GM23248 (cell line): ENCODE measurements around the gene RAB8A. TPM values are rescaled to one million over a fixed set of nuclear protein-coding genes. Genes with fewer than 3 reads are reported as not detected.

Experiments used
- DNase-seq: peaks from one replicate; pipeline ENCODE4 v3.0.0-alpha.2; 2015
- H2AFZ ChIP-seq: fragments of 200-600 bp; sonication (generic); 2 replicates; pipeline ENCODE4 v1.6.1; 2016; ENCODE audit warnings: antibody characterized with exemption
- H3F3A ChIP-seq: fragments of 200-600 bp; sonication (generic); 2 replicates; pipeline ENCODE4 v1.6.1; 2016; ENCODE audit warnings: mild to moderate bottlenecking, antibody characterized with exemption, mixed run types; ENCODE audit not compliant: insufficient read depth
- H3K27ac ChIP-seq: fragments of 200-600 bp; sonication (generic); 2 replicates; pipeline ENCODE4 v1.5.1; 2016; ENCODE audit warnings: mild to moderate bottlenecking
- H3K27me3 ChIP-seq: fragments of 200-600 bp; sonication (generic); replicated peaks from 2 replicates; pipeline ENCODE4 v1.6.1; 2016; ENCODE audit warnings: mild to moderate bottlenecking; ENCODE audit not compliant: insufficient read depth
- H3K36me3 ChIP-seq: fragments of 200-600 bp; sonication (generic); 2 replicates; pipeline ENCODE4 v1.6.1; 2016; ENCODE audit warnings: low read depth, mild to moderate bottlenecking
- H3K4me1 ChIP-seq: fragments of 200-600 bp; sonication (generic); 2 replicates; pipeline ENCODE4 v1.6.1; 2016; ENCODE audit warnings: mild to moderate bottlenecking; ENCODE audit not compliant: insufficient read depth
- H3K4me2 ChIP-seq: fragments of 200-600 bp; sonication (generic); one replicate; pipeline ENCODE4 v1.6.1; 2016; ENCODE audit warnings: mild to moderate bottlenecking; ENCODE audit not compliant: unreplicated experiment
- H3K4me3 ChIP-seq: fragments of 200-600 bp; sonication (generic); 2 replicates; pipeline ENCODE4 v1.5.1; 2016; ENCODE audit warnings: mild to moderate bottlenecking
- H3K79me2 ChIP-seq: fragments of 200-600 bp; sonication (generic); 2 replicates; pipeline ENCODE4 v1.6.1; 2016; ENCODE audit warnings: mild to moderate bottlenecking; ENCODE audit not compliant: insufficient read depth
- H3K9ac ChIP-seq: fragments of 200-600 bp; sonication (generic); 2 replicates; pipeline ENCODE4 v1.6.1; 2016; ENCODE audit warnings: mild to moderate bottlenecking
- H3K9me2 ChIP-seq: fragments of 200-600 bp; sonication (generic); 2 replicates; pipeline ENCODE4 v1.6.1; 2016; ENCODE audit warnings: mixed run types, mild to moderate bottlenecking, moderate library complexity; ENCODE audit not compliant: insufficient read depth
- H3K9me3 ChIP-seq: fragments of 200-600 bp; sonication (generic); one replicate; pipeline ENCODE4 v1.6.1; 2017; ENCODE audit warnings: low read depth
- H4K20me1 ChIP-seq: fragments of 200-600 bp; sonication (generic); 2 replicates; pipeline ENCODE4 v1.6.0; 2016; ENCODE audit not compliant: insufficient read depth
- EZH2 ChIP-seq: fragments of 200-600 bp; sonication (generic); IDR thresholded peaks from 2 replicates; pipeline ENCODE4 v1.6.1; 2018; ENCODE audit warnings: antibody characterized with exemption, mild to moderate bottlenecking; ENCODE audit not compliant: insufficient read depth, poor library complexity, severe bottlenecking
- EZH2phosphoT487 ChIP-seq: fragments of 200-600 bp; sonication (generic); IDR thresholded peaks from 2 replicates; pipeline ENCODE4 v1.6.1; 2018; ENCODE audit warnings: antibody characterized with exemption, moderate library complexity, mild to moderate bottlenecking, low read depth; ENCODE audit not compliant: insufficient read depth
- WGBS, 2 experiments: methylation state at CpG; one replicate each; pipeline ENCODE4 v1.1.6; 2015 to 2017; ENCODE audit warnings: low lambda C conversion rate in 2 of 2, low coverage in 1 of 2; ENCODE audit errors: missing lambda C conversion rate in 2 of 2; 5-methylcytosine and 5-hydroxymethylcytosine counted together
- in situ Hi-C: fragments of 300-500 bp; cut with MboI; formaldehyde crosslinking; loops from 2 replicates; pipeline ENCODE4 v1.15.0; 2020
- polyA plus RNA-seq: library from polyadenylated mRNA; unstranded; fragments of >200 nt; fragmentation: Nextera tagmentation; extraction: Ambion mirVana; gene quantifications from 2 replicates; pipeline ENCODE4 v1.2.1, GENCODE V29; 2016
- total RNA-seq: library from RNA; depleted of rRNA; stranded (reverse); fragments of >200 nt; shearing (Covaris generic); gene quantifications from 2 replicates; pipeline ENCODE4 v1.2.3, GENCODE V29; 2014

The RAB8A gene
- total and polyA plus RNA-seq, 2 experiments from 2014 or later: 42.6 to 112 TPM

- DNase-seq: no peak
- Histone ChIP-seq H2AFZ (no peak overlapping the region), H3K36me3 (peaks cover 98% of the 10 kb centered on the region), H3K9me2 (no peaks in the 10 kb centered on the region), H3F3A (peaks cover 97% of the 10 kb centered on the region), H3K79me2 (peaks cover 85% of the 10 kb centered on the region), H3K27me3 (no peaks in the 10 kb centered on the region), H3K4me2 (no peak overlapping the region), H3K27ac (peak overlapping the region; percentile 59), H3K9ac (no peak overlapping the region), H3K4me1 (0 out of 2 replicates have a peak, but pooled peaks cover 5% of the 10 kb centered on the region), H3K4me3 (no peak overlapping the region), H4K20me1 (peaks cover 8% of the 10 kb centered on the region; the same call in 1 of the 2 replicates), H3K9me3 (no peaks in the 10 kb centered on the region)
- in situ Hi-C loops: no loop called here
- WGBS, 2 experiments: 75 to 79% methylated on average over 10 of the region's 10 CpGs
- TF ChIP-seq EZH2phosphoT487 (no peak), EZH2 (no peak)
Measured at GRCh38 chr19:16094360-16095070, 17.2 kb upstream of the RAB8A start.

DNA sequence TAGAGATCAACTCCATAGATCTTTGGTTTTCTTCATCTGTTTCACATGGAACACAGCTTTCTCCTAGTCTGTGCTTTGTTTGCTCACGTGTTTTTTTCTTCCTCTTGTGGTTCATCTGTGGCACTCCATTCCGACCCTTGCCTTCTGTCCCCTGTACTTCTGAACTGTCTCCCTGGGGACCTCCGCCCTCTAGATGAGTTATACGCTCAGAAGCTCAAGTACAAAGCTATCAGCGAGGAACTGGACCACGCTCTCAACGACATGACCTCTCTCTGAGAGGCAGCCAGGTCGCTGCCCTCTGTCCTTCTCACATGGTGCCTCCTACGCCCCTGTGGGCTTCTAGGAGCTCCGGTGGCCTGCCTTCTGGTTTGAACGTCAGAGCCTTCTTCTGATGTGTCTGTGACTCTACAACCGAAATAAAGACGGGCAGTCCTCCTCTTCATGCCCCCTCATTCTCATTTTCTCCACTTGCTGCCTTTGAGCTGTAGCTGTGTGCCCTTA, 16.6 kb upstream of the RAB8A start:
- Histone ChIP-seq H3K4me3 (no peak overlapping the region), H3K36me3 (peaks cover 98% of the 10 kb centered on the region), H3K9me3 (no peaks in the 10 kb centered on the region), H3K4me2 (no peak overlapping the region), H3F3A (peaks cover 97% of the 10 kb centered on the region), H4K20me1 (peaks cover 8% of the 10 kb centered on the region; the same call in 1 of the 2 replicates), H3K9ac (no peak overlapping the region), H3K4me1 (0 out of 2 replicates have a peak, but pooled peaks cover 5% of the 10 kb centered on the region), H3K27me3 (no peaks in the 10 kb centered on the region), H3K9me2 (no peaks in the 10 kb centered on the region), H3K27ac (peak overlapping the region; percentile 59), H2AFZ (no peak overlapping the region), H3K79me2 (peaks cover 78% of the 10 kb centered on the region)
- in situ Hi-C loops: no loop called here
- no peak for DNase-seq
- WGBS, 2 experiments: 80 to 85% methylated on average over 13 of the region's 13 CpGs
- TF ChIP-seq EZH2phosphoT487: no peak
- no peak for TF ChIP-seq EZH2

DNA sequence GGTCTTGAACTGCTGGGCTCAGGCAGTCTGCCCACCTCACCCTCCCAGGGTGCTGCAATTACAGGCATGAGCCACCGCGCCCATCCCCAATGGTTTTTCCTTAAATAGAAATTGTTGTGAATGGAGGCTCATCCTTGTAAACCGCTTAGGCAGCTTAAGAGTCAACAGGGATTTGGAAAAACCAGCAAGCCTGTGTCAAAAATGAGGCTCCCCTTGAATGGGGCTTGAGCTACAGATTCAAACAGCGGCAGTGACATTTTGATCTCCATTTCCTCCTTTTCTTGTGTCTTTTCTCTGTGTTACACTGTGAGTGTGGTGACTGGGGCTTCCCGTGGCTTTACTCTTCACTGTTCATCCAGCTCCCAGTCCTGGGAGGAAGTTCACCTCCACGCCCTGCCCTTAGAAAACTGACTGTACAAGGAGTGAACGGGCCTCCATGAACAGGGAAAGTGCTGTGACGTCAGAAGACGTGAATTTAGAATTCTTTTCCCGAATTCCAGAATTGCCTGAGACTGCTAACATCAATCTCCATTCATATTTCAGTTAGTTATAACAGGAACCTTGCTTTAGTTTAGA, 15.3 kb upstream of the RAB8A start:
- peaks cover 98% of the 10 kb centered on the region for H3K36me3 ChIP-seq
- H3K9me3 ChIP-seq: no peaks in the 10 kb centered on the region
- no peak overlapping the region for H3K4me2 ChIP-seq
- H3K4me1 ChIP-seq: 0 out of 2 replicates have a peak, but pooled peaks cover 5% of the 10 kb centered on the region
- H3K79me2 ChIP-seq: peaks cover 71% of the 10 kb centered on the region
- H3K9ac ChIP-seq: no peak overlapping the region
- H3K27me3 ChIP-seq: no peaks in the 10 kb centered on the region
- in situ Hi-C loops: no loop called here
- TF ChIP-seq EZH2phosphoT487 (no peak), EZH2 (no peak)
- peaks cover 8% of the 10 kb centered on the region; the same call in 1 of the 2 replicates for H4K20me1 ChIP-seq
- peaks cover 97% of the 10 kb centered on the region for H3F3A ChIP-seq
- peak overlapping the region; percentile 30 for H3K27ac ChIP-seq
- H3K4me3 ChIP-seq: no peak overlapping the region
- no peak for DNase-seq
- 72% methylated on average over 10 of the region's 10 CpGs for WGBS, 2 experiments
- no peak overlapping the region for H2AFZ ChIP-seq
- no peaks in the 10 kb centered on the region for H3K9me2 ChIP-seq

DNA sequence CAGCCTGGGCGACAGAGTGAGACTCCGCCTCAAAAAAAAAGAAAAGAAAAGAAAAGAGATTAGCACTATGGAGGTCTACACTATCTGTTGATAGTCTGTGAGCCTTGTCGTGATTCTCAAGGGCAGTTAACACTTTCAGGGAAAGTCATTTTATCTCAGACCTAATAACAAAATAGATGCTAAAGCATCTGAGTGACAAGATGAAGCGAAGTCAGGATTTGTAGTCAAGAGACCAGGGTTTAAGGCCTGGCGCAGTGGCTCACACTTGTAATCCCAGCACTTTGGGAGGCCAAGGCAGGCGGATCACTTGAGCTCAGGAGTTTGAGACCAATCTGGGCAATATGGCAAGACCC, 13.3 kb upstream of the RAB8A start:
- Histone ChIP-seq H3F3A (peaks cover 97% of the 10 kb centered on the region), H3K9me2 (no peaks in the 10 kb centered on the region), H3K27me3 (no peaks in the 10 kb centered on the region), H2AFZ (no peak overlapping the region), H3K79me2 (peaks cover 51% of the 10 kb centered on the region), H3K9me3 (no peaks in the 10 kb centered on the region), H3K36me3 (peaks cover 98% of the 10 kb centered on the region), H3K9ac (no peak overlapping the region), H3K4me2 (no peak overlapping the region), H3K4me3 (no peak overlapping the region), H3K27ac (peak overlapping the region; percentile 24; the same call in 1 of the 2 replicates), H4K20me1 (peaks cover 8% of the 10 kb centered on the region; the same call in 1 of the 2 replicates), H3K4me1 (0 out of 2 replicates have a peak, but pooled peaks cover 5% of the 10 kb centered on the region)
- in situ Hi-C loops: no loop called here
- WGBS, 2 experiments: 91 to 96% methylated on average over 6 of the region's 6 CpGs
- no peak for DNase-seq
- no peak for TF ChIP-seq EZH2
- no peak for TF ChIP-seq EZH2phosphoT487
